Left ventricle myocardium inferior (tissue), 1 donor: Measurements from ENCODE around the gene ZNF792. TPM values are rescaled to one million over a fixed set of nuclear protein-coding genes. Genes with fewer than 3 reads are reported as not detected.

Source experiments
- DNase-seq: peaks from one replicate; pipeline ENCODE4 v3.0.0-alpha.2; 2020
- H3K27ac ChIP-seq: fragments of 200-600 bp; replicated peaks from 2 replicates; pipeline ENCODE4 v1.8.0; 2021
- H3K27me3 ChIP-seq: fragments of 200-600 bp; 2 replicates; pipeline ENCODE4 v1.8.0; 2021; ENCODE audit warnings: low read depth
- H3K36me3 ChIP-seq: fragments of 200-600 bp; 2 replicates; pipeline ENCODE4 v1.8.0; 2021
- H3K4me1 ChIP-seq: fragments of 200-600 bp; 2 replicates; pipeline ENCODE4 v1.8.0; 2021
- H3K4me3 ChIP-seq: fragments of 200-600 bp; 2 replicates; pipeline ENCODE4 v1.8.0; 2021; ENCODE audit warnings: mild to moderate bottlenecking, moderate library complexity
- H3K9me3 ChIP-seq: fragments of 200-600 bp; replicated peaks from 2 replicates; pipeline ENCODE4 v1.8.0; 2021
- intact Hi-C: fragments of 100-400 bp; cut with micrococcal nuclease; formaldehyde crosslinking; loops from one replicate; pipeline ENCODE4 v1.11.0; 2022
- total RNA-seq: library from RNA; stranded (reverse); fragmentation: NEBNext Ultra II Directional; extraction: Animal tissue kit (Norgen Biotek cat#: 25700); gene quantifications from one replicate; pipeline ENCODE4 v1.2.1, GENCODE V29; 2021
- TF ChIP-seq, protein P1 (sequence below): fragments of 200-600 bp; IDR thresholded peaks from 2 replicates; pipeline ENCODE4 v1.8.0; 2021; ENCODE audit warnings: antibody characterized with exemption, mild to moderate bottlenecking, borderline replicate concordance
- donor health status: DM: no; HTN: yes; CAD: no; lungs with severe emphysema.

Gene ZNF792
- total RNA-seq, 1 donor from 2014 or later, result 3.2 TPM

- intact Hi-C loops, result no loop called here
These were observed 18.2 kb upstream of the ZNF792 start for GRCh38 chr19:34982275-34982674.

GRCh38 chr19:34979819-34980640 is 16.0 kb upstream of the ZNF792 start:
- DNase-seq, result no peak
- H3K36me3 ChIP-seq, result no peaks in the 10 kb centered on the region
- no peaks in the 10 kb centered on the region for H3K27me3 ChIP-seq
- H3K9me3 ChIP-seq, result peaks cover 9% of the 10 kb centered on the region
- peaks cover 5% of the 10 kb centered on the region for H3K4me1 ChIP-seq
- TF ChIP-seq, protein P1, sequence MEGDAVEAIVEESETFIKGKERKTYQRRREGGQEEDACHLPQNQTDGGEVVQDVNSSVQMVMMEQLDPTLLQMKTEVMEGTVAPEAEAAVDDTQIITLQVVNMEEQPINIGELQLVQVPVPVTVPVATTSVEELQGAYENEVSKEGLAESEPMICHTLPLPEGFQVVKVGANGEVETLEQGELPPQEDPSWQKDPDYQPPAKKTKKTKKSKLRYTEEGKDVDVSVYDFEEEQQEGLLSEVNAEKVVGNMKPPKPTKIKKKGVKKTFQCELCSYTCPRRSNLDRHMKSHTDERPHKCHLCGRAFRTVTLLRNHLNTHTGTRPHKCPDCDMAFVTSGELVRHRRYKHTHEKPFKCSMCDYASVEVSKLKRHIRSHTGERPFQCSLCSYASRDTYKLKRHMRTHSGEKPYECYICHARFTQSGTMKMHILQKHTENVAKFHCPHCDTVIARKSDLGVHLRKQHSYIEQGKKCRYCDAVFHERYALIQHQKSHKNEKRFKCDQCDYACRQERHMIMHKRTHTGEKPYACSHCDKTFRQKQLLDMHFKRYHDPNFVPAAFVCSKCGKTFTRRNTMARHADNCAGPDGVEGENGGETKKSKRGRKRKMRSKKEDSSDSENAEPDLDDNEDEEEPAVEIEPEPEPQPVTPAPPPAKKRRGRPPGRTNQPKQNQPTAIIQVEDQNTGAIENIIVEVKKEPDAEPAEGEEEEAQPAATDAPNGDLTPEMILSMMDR, result no peak
- no peak overlapping the region for H3K4me3 ChIP-seq
- H3K27ac ChIP-seq, result no peak overlapping the region
- intact Hi-C loops, result no loop called here

More at GRCh38 chr19:34982275-34982674, 18.2 kb upstream of the ZNF792 start:
- Histone ChIP-seq H3K36me3 (no peaks in the 10 kb centered on the region), H3K27ac (no peak overlapping the region), H3K4me1 (peaks cover 14% of the 10 kb centered on the region), H3K27me3 (no peaks in the 10 kb centered on the region), H3K9me3 (no peaks in the 10 kb centered on the region), H3K4me3 (no peak overlapping the region)
- DNase-seq, result no peak
- TF ChIP-seq, protein P1, result no peak

DNA sequence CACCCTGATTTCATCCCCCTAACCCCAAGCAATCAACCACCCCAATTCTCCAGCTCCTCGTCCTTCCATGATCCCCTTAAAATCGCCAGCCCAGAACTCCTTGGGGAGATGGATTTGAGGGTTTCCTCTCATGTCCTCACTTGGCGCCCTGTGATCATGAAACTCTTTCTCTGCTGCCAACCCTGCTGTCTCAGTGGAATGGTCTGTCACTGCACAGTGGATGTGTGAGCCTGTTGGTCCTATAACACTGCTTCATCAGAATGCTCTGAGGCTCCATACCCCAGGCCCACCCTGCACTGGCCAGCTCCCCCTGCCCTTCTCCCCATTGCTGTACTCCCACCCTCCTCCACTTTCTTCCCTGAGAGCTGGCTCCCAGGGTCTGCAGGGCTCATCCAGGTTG is 12.6 kb upstream of the ZNF792 start:
- peaks cover 9% of the 10 kb centered on the region for H3K9me3 ChIP-seq
- DNase-seq, result no peak
- no peak overlapping the region for H3K4me3 ChIP-seq
- H3K27me3 ChIP-seq, result no peaks in the 10 kb centered on the region
- no peaks in the 10 kb centered on the region for H3K36me3 ChIP-seq
- H3K27ac ChIP-seq, result no peak overlapping the region
- peaks cover 4% of the 10 kb centered on the region for H3K4me1 ChIP-seq
- TF ChIP-seq, protein P1, result no peak
- intact Hi-C loops, result no loop called here

GRCh38 chr19:34975056-34975455 is 11.0 kb upstream of the ZNF792 start:
- peaks cover 4% of the 10 kb centered on the region for H3K4me1 ChIP-seq
- H3K36me3 ChIP-seq, result no peaks in the 10 kb centered on the region
- TF ChIP-seq, protein P1, result no peak
- no peak overlapping the region for H3K4me3 ChIP-seq
- peaks cover 9% of the 10 kb centered on the region for H3K9me3 ChIP-seq
- H3K27me3 ChIP-seq, result no peaks in the 10 kb centered on the region
- H3K27ac ChIP-seq, result no peak overlapping the region
- DNase-seq, result no peak
- intact Hi-C loops, result no loop called here

- H3K27ac ChIP-seq, result no peak overlapping the region
- TF ChIP-seq, protein P1, result no peak
- no peaks in the 10 kb centered on the region for H3K27me3 ChIP-seq
- H3K9me3 ChIP-seq, result peaks cover 9% of the 10 kb centered on the region
- no peaks in the 10 kb centered on the region for H3K36me3 ChIP-seq
- no peak overlapping the region for H3K4me3 ChIP-seq
- no peak for DNase-seq
- H3K4me1 ChIP-seq, result peaks cover 4% of the 10 kb centered on the region
- intact Hi-C loops, result no loop called here
These were observed 10.6 kb upstream of the ZNF792 start for GRCh38 chr19:34974646-34975045.
